ENCODE measurements around the gene ASXL3.

Gene ASXL3

GRCh38 chr18:33666915-33667314, 88.9 kb downstream of the ASXL3 start:
- TF ChIP-seq CTCF (IDR thresholded peaks at IDR 0.05; ENCODE audit: low read depth, low read length, missing control alignments), result no peak
- H3K4me3 ChIP-seq (ENCODE audit: low read depth, low read length), result no peak overlapping the region
- DNase-seq (ENCODE audit: low read depth), result no peak

DNA sequence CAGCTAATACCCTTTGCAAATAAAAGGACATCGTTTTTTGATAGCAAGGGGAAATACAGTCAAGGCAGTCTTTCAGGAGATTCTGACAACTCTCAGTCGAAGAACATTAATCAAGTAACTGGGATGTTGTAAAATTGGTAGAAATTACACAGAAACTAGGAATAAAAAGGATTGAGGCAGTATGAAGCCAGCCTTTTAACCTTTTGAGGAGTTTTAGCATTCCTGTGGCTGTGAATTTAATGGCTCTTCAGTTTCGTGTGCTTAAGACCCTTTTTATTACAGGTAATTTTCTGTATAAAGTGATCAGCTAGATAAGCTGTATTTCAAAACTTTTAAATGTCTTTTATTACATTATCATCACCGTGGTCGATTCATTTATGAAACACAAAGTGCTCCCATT, 91.6 kb downstream of the ASXL3 start:
- H3K4me3 ChIP-seq (ENCODE audit: low read depth, low read length), result no peak overlapping the region
- no peak for TF ChIP-seq CTCF (IDR thresholded peaks at IDR 0.05; ENCODE audit: low read depth, low read length, missing control alignments)
- DNase-seq (ENCODE audit: low read depth), result no peak

- DNase-seq (ENCODE audit: low read depth), result no peak
- H3K4me3 ChIP-seq (ENCODE audit: low read depth, low read length), result no peak overlapping the region
- TF ChIP-seq CTCF (IDR thresholded peaks at IDR 0.05; ENCODE audit: low read depth, low read length, missing control alignments), result no peak
Observed at GRCh38 chr18:33670029-33670428, 92.0 kb downstream of the ASXL3 start.

DNA sequence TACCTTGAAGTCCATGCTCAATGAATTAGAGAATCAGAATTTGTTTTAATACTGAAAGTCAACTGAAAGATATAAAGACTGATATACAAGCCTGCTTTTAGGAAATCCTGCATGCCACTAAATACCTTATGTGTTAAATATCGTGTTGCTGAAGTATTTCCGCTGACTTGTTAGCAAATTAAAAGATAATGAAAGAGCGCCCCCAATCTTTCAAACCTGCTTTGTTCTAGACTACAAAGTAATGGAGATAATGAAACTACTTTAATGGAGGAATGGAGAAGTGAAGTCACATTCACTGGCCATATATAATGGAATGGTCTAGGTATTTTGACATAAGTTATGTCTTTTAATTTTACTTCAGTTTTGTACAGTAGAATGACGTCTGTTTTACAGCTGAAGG, 95.7 kb downstream of the ASXL3 start:
- DNase-seq (ENCODE audit: low read depth), result no peak
- H3K4me3 ChIP-seq (ENCODE audit: low read depth, low read length), result no peak overlapping the region

GRCh38 chr18:33676593-33676992, 98.6 kb downstream of the ASXL3 start:
- DNase-seq (ENCODE audit: low read depth), result no peak
- no peak overlapping the region for H3K4me3 ChIP-seq (ENCODE audit: low read depth, low read length)
- no peak for TF ChIP-seq CTCF (IDR thresholded peaks at IDR 0.05; ENCODE audit: low read depth, low read length, missing control alignments)

More for the DNA sequence above, 95.7 kb downstream of the ASXL3 start:
- no peak for TF ChIP-seq CTCF (IDR thresholded peaks at IDR 0.05; ENCODE audit: low read depth, low read length, missing control alignments)

GRCh38 chr18:33677891-33678290, 99.9 kb downstream of the ASXL3 start:
- no peak for DNase-seq (ENCODE audit: low read depth)
- H3K4me3 ChIP-seq (ENCODE audit: low read depth, low read length), result no peak overlapping the region
- no peak for TF ChIP-seq CTCF (IDR thresholded peaks at IDR 0.05; ENCODE audit: low read depth, low read length, missing control alignments)

DNA sequence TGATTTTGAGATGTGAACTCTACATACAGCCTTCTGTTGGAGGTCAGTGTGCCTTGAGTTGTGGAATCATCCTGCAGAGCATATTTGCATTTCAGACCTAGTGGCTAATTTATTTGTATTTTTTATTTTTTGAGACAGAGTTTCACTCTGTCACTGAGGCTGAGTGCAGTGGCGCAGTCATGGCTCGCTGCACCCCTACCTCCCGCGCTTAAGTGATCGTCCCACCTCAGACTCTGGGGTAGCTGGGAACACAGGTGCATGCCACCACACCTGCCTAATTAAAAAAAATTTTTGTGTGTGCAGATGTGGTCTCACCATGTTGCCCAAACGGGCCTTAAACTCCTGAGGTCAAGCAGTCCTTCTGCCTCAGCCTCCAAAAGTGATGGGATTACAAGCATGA, 104.4 kb downstream of the ASXL3 start:
- no peak overlapping the region for H3K4me3 ChIP-seq (ENCODE audit: low read depth, low read length)
- no peak for DNase-seq (ENCODE audit: low read depth)
- no peak for TF ChIP-seq CTCF (IDR thresholded peaks at IDR 0.05; ENCODE audit: low read depth, low read length, missing control alignments)

Measured in GM12864 (cell line).